ENCODE results near the gene CTNNA3.

GRCh38 chr10:66223656-66224055, 1472.3 kb downstream of the CTNNA3 start:
- TF ChIP-seq CTCF (conservative IDR thresholded peaks at IDR 0.05; ENCODE audit: low read length) (no peak), EZH2phosphoT487 (IDR thresholded peaks at IDR 0.05; ENCODE audit: borderline replicate concordance) (no peak)
